Endothelial cell of umbilical vein (primary cell): ENCODE results near the gene PI4KA.

Source experiments
- CTCF ChIP-seq, 2 donors: IDR thresholded peaks; 1 replicate in 1 of 2; 2 replicates in 1 of 2; pipeline ENCODE4 v1.5.1; 2011; ENCODE audit warnings: low read length in 2 of 2, mild to moderate bottlenecking in 2 of 2, moderate library complexity in 2 of 2, control low read depth in 1 of 2, inconsistent platforms in 1 of 2, low read depth in 1 of 2; ENCODE audit not compliant: insufficient read depth in 1 of 2; ENCODE audit errors: extremely low read depth in 1 of 2
- POLR2AphosphoS5 ChIP-seq: IDR thresholded peaks from 2 replicates; pipeline ENCODE4 v1.6.1; 2012; ENCODE audit warnings: low read depth, mild to moderate bottlenecking, control low read depth, low read length, moderate library complexity; ENCODE audit not compliant: insufficient read depth

GRCh38 chr22:20787223-20787622 lies 71.4 kb downstream of the PI4KA start:
- TF ChIP-seq CTCF (IDR thresholded peaks at IDR 0.05; ENCODE audit: extremely low read depth in 1 of 2, insufficient read depth in 1 of 2, low read depth in 1 of 2, low read length in 2 of 2) (no peak), POLR2AphosphoS5 (no peak)
